NCI-H345 (cell line): ENCODE data around the gene ARMC2.
A peak's percentile ranks its signal among the peaks of the same experiment; 100 is the strongest.

Experiments used
- DNase-seq: peaks from one replicate; lab custom pipeline; 2025; lab: John Stamatoyannopoulos, UW

The ARMC2 gene

DNA sequence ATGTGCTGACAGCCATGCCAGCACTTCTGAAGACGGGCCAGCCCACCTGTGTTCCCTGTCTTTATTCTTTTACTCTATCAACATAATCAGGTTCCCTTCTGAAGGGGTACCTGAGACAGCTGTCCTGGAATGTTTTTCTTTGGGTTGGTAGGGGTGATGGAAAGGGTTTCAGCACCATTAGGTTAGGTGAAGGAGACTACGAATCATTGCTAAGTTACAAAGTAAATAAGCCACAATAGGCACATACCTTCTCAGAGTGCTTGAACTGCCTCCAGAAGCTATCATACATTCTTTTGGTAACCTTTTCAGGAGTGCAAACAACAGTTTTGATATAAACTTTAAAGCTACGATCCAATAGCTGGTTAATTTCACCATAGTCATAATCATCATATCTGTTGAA lies 140.1 kb downstream of the ARMC2 start:
- DNase-seq: no peak

- no peak for DNase-seq
Observed at GRCh38 chr6:108988765-108989164, 140.5 kb downstream of the ARMC2 start.

GRCh38 chr6:108989700-108990099 lies 141.5 kb downstream of the ARMC2 start:
- no peak for DNase-seq

- no peak for DNase-seq
Observed at GRCh38 chr6:108993876-108994275, 145.7 kb downstream of the ARMC2 start.

- DNase-seq: no peak
Observed at GRCh38 chr6:108995296-108995695, 147.1 kb downstream of the ARMC2 start.

DNA sequence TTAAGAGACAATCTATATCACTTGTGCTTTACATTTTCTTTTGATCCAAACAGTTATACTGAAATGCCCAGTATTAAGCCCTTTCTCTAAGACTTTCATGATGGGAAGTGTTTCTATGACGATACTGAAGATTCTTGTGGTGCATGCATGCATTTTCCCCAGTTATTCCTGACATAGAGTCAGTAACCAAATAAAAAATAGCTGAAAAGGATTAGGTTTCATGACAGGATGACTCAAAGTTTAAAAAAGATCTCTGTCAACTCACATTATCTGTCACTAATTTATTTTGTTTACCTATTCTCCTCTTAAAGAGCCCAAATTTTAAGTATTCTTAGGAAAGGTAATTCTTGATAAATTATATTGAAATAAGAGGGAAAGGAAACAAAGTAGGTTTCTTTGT lies 148.0 kb downstream of the ARMC2 start:
- DNase-seq: no peak

- DNase-seq: no peak
Observed at GRCh38 chr6:108998485-108998884, 150.3 kb downstream of the ARMC2 start.

- no peak for DNase-seq
Observed at GRCh38 chr6:108999428-108999827, 151.2 kb downstream of the ARMC2 start.

GRCh38 chr6:109000289-109000688 lies 152.1 kb downstream of the ARMC2 start:
- DNase-seq: no peak

DNA sequence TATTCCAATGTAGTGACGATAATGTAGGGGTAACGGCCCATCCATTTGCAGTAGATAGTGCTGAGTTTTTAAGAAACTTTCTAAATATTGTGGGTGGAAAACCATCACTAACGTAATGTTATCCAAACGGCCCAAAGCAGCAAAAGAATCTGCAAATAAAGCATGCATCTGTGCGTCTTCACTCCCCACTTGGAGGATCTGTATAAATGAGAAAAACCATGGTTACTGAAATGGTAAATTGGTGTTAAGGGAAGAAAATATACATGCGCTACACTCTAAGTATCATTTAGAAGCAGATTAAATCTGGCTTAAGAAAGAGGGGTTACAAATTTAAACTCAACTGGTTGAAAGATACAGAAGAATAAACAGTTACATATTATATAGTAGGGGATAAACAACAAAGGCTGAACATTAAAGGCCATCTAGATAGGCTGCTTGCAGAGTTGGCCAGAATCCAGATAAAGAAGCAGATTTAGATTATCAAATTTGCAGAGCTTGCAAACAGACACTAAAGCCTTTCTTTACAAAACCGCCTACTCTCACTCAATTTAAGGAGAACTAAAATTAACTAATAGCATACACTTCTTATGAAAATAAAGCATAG lies 153.2 kb downstream of the ARMC2 start:
- DNase-seq: no peak

- no peak for DNase-seq
Observed at GRCh38 chr6:109002051-109002697, 154.0 kb downstream of the ARMC2 start.

- DNase-seq: no peak
Observed at GRCh38 chr6:109002882-109003281, 154.7 kb downstream of the ARMC2 start.

GRCh38 chr6:109006818-109007217 lies 158.6 kb downstream of the ARMC2 start:
- no peak for DNase-seq

- DNase-seq: no peak
Observed at GRCh38 chr6:109007521-109007920, 159.3 kb downstream of the ARMC2 start.

GRCh38 chr6:109008054-109008453 lies 159.8 kb downstream of the ARMC2 start:
- no peak for DNase-seq

- peak; percentile 36 for DNase-seq
Observed at GRCh38 chr6:109008537-109009235, 160.5 kb downstream of the ARMC2 start.

- peak; percentile 91 for DNase-seq
Observed at GRCh38 chr6:109009236-109009961, 161.2 kb downstream of the ARMC2 start.

DNA sequence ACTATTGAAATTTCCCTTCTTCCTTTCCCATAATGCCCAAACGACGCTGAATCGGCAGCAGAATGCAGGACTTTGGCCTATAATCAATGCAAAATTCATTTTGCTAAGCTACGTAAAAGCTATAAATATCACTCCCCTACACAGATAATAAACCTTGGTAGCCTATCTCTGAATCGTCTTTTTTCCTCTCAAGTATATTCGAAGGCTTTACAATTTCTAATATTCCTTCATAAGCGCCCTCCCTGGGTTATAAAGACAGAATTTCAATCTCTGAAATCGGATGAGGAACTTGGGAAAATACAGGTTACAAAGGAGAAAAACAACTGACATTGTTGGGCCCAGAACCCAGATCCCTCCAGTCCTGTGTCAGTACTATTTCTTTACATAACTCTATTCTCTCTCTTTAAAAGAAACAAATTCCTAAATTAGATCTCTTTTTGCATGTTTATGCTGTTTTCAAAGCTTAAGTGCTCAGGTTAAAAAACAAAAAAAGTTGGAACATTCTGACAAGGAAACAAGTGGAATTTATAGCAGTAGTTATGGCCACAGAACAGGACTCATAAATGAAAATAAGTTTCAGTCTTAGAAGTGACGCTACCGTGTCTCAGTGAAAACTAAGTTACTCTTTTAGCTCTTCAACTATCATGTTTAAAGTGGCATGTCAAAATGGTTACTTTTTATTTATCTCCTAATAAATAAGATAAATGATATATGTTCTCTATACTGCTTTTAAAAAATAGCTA lies 161.9 kb downstream of the ARMC2 start:
- no peak for DNase-seq

DNA sequence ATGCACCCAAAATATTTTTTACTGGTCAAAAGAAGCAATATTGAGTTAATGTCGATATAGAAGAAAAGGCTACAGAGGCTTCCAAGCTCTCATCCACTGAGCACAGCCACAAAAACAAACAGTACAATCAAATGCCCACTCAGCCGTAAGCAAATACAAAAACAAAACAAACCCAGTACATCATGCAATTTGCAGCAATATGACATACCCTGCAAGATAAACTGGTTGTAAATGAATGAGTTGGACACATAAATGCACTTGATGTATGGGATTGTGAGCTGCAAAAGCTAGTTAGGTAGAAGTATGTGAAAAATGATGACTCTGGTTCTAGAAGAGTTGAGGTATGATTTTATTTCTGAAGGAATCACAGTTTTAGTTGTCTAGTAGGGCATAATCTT lies 162.5 kb downstream of the ARMC2 start:
- no peak for DNase-seq

DNA sequence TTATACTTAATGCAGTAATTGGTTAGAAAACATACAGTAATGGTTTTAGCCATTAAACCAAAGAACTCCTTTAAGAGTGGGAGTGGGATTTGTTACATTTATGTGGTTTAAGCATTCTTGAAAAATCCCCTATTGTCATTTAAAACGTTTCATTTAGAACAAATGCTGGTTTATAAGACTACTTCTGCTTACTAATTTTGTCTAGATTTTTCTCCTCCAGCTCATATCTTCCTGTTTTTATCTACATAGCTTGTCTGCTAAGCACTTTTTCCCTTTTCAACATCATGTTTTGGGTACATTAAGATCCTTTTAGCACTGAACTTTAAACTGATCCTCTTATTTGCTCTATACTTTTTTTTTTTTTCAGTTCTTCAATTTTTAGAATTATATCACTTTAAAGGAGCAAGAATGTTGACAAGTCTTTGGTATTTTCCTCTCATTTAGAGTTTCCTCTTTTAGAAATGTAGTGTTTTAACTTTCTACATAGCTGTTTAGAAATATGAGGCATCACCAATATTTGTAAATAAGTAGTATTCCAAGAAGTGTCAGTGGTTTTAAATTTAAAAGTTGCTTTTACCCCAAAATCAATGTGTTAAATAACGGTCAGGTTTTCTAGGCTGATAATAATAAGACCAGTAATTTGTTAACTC lies 165.6 kb downstream of the ARMC2 start:
- no peak for DNase-seq

GRCh38 chr6:109014606-109015005 lies 166.4 kb downstream of the ARMC2 start:
- DNase-seq: no peak

DNA sequence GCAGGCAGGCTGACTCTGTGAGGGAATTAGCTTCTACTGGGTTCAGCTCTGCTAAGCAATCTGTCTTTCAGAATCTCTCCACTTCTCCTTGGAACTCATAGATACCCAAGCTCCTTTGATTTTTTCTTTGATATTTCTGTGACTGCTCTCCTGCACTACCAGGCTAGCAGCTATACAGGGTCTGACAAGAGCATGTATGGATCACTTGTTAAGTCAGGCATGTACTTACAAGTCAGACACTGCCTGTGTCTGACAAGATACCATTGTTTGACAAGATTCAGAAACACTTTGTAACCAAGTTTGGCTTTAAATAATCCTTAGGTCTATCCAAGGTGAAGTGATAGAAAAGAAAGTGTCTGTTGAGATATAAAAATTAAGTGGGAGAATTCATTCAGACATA lies 167.0 kb downstream of the ARMC2 start:
- DNase-seq: no peak
